C4-2B (cell line): ENCODE data around the gene PLAAT2.

ENCODE experiments used
- H3K27ac ChIP-seq: fragments of 450-650 bp; 2 replicates; pipeline ENCODE4 v1.5.1; 2017
- CTCF ChIP-seq: fragments of 450-650 bp; conservative IDR thresholded peaks from 2 replicates; pipeline ENCODE4 v1.5.1; 2017; ENCODE audit warnings: mild to moderate bottlenecking
- ZFX ChIP-seq: fragments of 450-650 bp; IDR thresholded peaks from 2 replicates; pipeline ENCODE4 v1.6.1; 2017

PLAAT2 gene

GRCh38 chr11:63507511-63507910 is 55.7 kb downstream of the PLAAT2 start:
- TF ChIP-seq CTCF = no peak
- TF ChIP-seq ZFX = no peak
- H3K27ac ChIP-seq = no peak overlapping the region

- no peak for TF ChIP-seq CTCF
- no peak for TF ChIP-seq ZFX
- no peak overlapping the region for H3K27ac ChIP-seq
Measured at GRCh38 chr11:63506876-63507275, 56.3 kb downstream of the PLAAT2 start.

GRCh38 chr11:63505857-63506528 is 57.2 kb downstream of the PLAAT2 start, which contains the start of gene LGALS12:
Gene LGALS12 (plus strand): TSS chr11:63506084. CDS start chr11:63506459, 375 bp downstream.
- TF ChIP-seq CTCF = no peak
- H3K27ac ChIP-seq = peak within 1 kb of the TSS; percentile 48

DNA sequence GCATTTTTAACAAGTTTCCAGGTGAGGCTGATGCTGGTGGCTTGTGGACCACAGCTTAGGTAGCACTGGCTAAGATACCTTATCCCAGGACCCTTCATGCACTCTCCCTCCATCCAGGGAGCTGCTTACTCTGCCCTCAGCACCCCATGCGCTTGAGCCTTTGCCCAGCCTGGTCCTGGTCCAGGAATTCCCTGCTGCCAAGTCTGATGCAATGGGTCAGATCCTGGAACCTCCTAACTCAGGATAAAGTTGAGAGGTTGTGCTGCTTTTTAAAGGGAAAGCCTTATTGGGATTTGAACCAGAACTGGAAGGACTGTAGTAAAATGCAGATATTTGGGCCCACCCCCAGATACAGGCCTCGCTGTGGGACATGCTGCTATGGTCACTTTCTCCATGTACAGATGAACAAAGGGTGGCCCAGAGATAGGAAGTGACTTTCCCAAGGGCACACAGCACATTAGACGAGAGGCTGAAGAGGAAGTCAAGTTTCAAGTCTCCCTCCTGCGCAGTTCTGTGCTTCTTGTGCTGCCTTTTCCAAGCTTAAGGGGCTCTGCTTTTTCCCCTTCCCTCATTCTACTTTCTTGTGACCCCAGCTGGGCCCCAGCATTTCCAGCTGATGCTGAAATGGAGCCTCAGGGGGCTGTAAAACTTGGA is 58.1 kb downstream of the PLAAT2 start:
- no peak for TF ChIP-seq ZFX
- TF ChIP-seq CTCF = no peak
- H3K27ac ChIP-seq = peak overlapping the region; percentile 48

DNA sequence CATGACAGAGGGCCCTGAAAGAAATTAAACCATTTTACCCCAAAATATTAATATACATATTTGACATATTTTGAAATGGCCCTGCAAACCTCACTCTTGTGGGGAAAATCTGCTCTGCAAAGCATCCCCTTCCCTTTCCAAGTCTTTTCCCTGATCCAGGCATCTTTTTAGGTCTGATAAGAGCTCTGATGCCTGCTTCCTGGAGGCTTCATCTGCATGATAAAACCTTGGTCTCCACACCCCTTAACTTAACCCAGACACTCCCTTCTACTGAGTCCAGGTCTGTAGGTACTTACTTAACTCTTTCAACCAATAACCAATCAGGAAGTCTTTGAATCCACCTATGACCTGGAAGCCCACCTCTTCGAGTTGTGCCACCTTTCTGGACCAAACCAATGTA is 59.1 kb downstream of the PLAAT2 start:
- no peak overlapping the region for H3K27ac ChIP-seq
- TF ChIP-seq CTCF (no peak), ZFX (no peak)

DNA sequence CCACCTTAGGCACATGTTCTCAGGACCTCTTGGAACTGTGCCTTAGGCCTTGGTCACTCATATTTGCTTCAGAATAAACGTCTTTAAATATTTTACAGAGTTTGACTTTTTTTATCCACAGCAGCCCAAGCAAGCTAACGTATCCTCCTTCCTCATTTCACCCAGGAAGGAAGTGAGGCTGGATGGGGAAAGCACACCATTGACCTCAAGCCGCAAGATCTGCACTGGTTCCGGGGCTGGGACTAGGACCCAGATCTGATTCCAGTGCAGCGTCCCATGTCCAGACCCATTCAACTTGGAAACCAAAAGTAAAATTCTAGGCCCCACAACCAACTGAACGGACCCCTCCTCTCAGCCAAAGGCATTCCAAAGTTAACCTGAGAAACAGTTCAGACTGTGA is 59.7 kb downstream of the PLAAT2 start:
- H3K27ac ChIP-seq = no peak overlapping the region
- TF ChIP-seq ZFX (no peak), CTCF (no peak)
